Heart left ventricle (tissue), 13 donors: ENCODE data around the gene RNF13.

ENCODE experiments used
- POLR2A ChIP-seq, 2 donors: fragments of 450-650 bp; IDR thresholded peaks; one replicate each; pipeline ENCODE4 v1.6.1; 2017; ENCODE audit warnings: antibody characterized with exemption in 2 of 2, mild to moderate bottlenecking in 2 of 2, moderate library complexity in 2 of 2
- TF ChIP-seq, protein P1 (sequence below), 12 donors: fragments of 200-600 bp; sonication (generic) in 4 of 12; IDR thresholded peaks; one replicate each; pipeline versions ENCODE4 v1.5.0 to v1.8.0; 2018 to 2022; ENCODE audit warnings: antibody characterized with exemption in 12 of 12, mild to moderate bottlenecking in 5 of 12
- donor health status: ischemic (EF 13 %, LVEDD 7.1; RV severe dilation, severe dysfunction).
- donor health status: DM: no; HTN: yes; CAD: no.
- donor health status: DM: no; HTN: no; CAD: no.
- donor health status: ischemic (EF 25% LVEDD 6.9; RV normal size, moderate dysfunction).
- donor health status: ischemic (EF 25% LVEDD 5.7; RV mildly dilated, moderate dysfunction).
- donor health status: ischemic (EF 35%, LVEDD 5.7; RV mildly dilated, moderate dysfunction).
- donor health status: nonischemic (EF 11% LVEDD 7.7; RV severe dilation, severe dysfunction).
- donor health status: DM: yes; HTN: yes; CAD: no.
- donor health status: PGD.
- donor health status: ischemic (EF 29% LVEDD 5.4; RV normal size, mild dysfunction).
- donor health status: nonischemic (EF 23%, LVEDD 6.1; RV moderate dilation, normal function).

DNA sequence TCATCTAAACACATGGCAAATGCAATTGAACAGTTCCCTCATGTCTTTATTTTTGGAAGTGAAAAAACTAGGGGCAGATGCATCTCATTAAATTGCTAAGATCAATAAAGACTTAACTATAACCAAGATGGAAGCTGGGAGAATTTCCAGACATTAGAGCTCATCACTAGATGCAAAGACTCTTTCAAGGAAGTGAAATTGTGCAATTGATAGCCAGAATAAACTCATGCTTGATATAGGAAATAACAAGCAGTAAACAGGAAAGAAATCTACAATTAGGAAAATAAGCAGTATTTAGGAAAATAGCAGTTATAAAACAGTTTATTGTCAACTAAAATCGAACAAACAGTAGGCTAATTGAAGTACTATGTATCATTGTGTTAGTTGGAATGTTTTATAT lies 11.8 kb upstream of the RNF13 start:
- TF ChIP-seq, protein P1, sequence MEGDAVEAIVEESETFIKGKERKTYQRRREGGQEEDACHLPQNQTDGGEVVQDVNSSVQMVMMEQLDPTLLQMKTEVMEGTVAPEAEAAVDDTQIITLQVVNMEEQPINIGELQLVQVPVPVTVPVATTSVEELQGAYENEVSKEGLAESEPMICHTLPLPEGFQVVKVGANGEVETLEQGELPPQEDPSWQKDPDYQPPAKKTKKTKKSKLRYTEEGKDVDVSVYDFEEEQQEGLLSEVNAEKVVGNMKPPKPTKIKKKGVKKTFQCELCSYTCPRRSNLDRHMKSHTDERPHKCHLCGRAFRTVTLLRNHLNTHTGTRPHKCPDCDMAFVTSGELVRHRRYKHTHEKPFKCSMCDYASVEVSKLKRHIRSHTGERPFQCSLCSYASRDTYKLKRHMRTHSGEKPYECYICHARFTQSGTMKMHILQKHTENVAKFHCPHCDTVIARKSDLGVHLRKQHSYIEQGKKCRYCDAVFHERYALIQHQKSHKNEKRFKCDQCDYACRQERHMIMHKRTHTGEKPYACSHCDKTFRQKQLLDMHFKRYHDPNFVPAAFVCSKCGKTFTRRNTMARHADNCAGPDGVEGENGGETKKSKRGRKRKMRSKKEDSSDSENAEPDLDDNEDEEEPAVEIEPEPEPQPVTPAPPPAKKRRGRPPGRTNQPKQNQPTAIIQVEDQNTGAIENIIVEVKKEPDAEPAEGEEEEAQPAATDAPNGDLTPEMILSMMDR (IDR thresholded peaks at IDR 0.05) = no peak
- TF ChIP-seq POLR2A (IDR thresholded peaks at IDR 0.05) = no peak
